ENCODE results near the gene TNRC6C. TPM values are rescaled to one million over a fixed set of nuclear protein-coding genes. Genes with fewer than 3 reads are reported as not detected.

Gene TNRC6C
- total RNA-seq, 4 donors from 2014 or later: 15.8 to 30.3 (median 27.7) TPM

GRCh38 chr17:78046923-78047322 is 88.4 kb downstream of the TNRC6C start:
- H3K4me1 ChIP-seq: peaks cover 0 to 61% (median 2%) of the 10 kb centered on the region in 3 donors

DNA sequence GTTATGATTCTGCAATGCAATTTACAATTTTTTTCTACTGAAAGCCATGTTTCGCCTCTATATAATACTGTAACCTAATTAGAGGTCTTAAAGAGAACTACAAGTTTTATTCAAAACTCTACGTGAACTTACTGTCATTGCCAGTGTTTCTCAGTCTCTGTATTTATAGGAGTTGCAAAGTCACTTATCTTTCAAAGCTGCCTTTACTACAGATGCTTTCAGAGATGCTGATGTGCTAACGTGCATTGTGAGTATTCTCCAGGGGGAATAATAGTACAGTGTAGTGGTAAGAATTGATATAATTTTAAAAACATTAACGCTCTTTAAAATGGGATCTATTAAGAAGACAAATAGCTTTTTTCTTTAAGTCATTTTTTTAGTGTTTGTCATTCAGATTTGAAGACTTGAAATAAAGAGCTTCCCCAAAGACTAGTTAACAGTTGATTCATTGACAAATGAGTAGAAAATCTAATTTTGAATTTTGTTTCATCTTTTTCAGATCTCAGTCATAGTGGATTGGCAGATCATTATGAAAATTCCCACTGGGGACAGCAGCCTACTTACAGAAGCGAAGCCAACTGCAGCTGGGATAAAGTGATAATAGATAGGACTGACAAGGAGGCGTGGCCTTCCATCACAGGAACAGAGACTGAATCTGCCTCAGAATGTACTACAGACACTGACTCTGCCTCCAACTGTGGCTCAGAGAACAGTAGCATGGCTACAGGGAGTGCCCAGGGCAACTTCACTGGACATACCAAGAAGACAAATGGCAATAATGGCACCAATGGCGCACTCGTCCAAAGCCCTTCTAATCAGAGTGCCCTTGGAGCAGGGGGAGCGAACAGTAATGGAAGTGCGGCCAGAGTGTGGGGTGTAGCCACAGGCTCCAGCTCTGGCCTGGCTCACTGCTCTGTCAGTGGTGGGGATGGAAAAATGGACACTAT is 90.1 kb downstream of the TNRC6C start:
- TF ChIP-seq EP300 (IDR thresholded peaks at IDR 0.05): no peak
- TF ChIP-seq, protein P1, sequence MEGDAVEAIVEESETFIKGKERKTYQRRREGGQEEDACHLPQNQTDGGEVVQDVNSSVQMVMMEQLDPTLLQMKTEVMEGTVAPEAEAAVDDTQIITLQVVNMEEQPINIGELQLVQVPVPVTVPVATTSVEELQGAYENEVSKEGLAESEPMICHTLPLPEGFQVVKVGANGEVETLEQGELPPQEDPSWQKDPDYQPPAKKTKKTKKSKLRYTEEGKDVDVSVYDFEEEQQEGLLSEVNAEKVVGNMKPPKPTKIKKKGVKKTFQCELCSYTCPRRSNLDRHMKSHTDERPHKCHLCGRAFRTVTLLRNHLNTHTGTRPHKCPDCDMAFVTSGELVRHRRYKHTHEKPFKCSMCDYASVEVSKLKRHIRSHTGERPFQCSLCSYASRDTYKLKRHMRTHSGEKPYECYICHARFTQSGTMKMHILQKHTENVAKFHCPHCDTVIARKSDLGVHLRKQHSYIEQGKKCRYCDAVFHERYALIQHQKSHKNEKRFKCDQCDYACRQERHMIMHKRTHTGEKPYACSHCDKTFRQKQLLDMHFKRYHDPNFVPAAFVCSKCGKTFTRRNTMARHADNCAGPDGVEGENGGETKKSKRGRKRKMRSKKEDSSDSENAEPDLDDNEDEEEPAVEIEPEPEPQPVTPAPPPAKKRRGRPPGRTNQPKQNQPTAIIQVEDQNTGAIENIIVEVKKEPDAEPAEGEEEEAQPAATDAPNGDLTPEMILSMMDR (IDR thresholded peaks at IDR 0.05): no peak
- no peak for TF ChIP-seq POLR2A (IDR thresholded peaks at IDR 0.05)
- TF ChIP-seq POLR2AphosphoS5 (IDR thresholded peaks at IDR 0.05): no peak
- ATAC-seq: no peak
- WGBS, 2 donors (ENCODE audit: low coverage in 1 of 2): 69 to 86% methylated on average over 6 to 10 of the region's 10 CpGs
- H3K4me3 ChIP-seq: no peak overlapping the region
- no peaks in the 10 kb centered on the region for H3K27me3 ChIP-seq
- peaks cover 0 to 55% of the 10 kb centered on the region in 2 donors for H3K36me3 ChIP-seq
- H3K27ac ChIP-seq: no peak overlapping the region
- no peaks in the 10 kb centered on the region for H3K9me3 ChIP-seq
- H3K4me1 ChIP-seq: peaks cover 0 to 46% (median 0%) of the 10 kb centered on the region in 3 donors

More at GRCh38 chr17:78046923-78047322, 88.4 kb downstream of the TNRC6C start:
- Histone ChIP-seq H3K4me3 (no peak overlapping the region), H3K27me3 (no peaks in the 10 kb centered on the region), H3K27ac (no peak overlapping the region), H3K9me3 (no peaks in the 10 kb centered on the region), H3K36me3 (peaks cover 0 to 38% of the 10 kb centered on the region in 2 donors)
- WGBS, 2 donors (ENCODE audit: low coverage in 1 of 2): 75 to 77% methylated on average over 2 of the region's 2 CpGs
- ATAC-seq: no peak
- no peak for TF ChIP-seq POLR2A (IDR thresholded peaks at IDR 0.05)
- no peak for TF ChIP-seq POLR2AphosphoS5 (IDR thresholded peaks at IDR 0.05)
- no peak for TF ChIP-seq EP300 (IDR thresholded peaks at IDR 0.05)
- TF ChIP-seq, protein P1 (IDR thresholded peaks at IDR 0.05): no peak

DNA sequence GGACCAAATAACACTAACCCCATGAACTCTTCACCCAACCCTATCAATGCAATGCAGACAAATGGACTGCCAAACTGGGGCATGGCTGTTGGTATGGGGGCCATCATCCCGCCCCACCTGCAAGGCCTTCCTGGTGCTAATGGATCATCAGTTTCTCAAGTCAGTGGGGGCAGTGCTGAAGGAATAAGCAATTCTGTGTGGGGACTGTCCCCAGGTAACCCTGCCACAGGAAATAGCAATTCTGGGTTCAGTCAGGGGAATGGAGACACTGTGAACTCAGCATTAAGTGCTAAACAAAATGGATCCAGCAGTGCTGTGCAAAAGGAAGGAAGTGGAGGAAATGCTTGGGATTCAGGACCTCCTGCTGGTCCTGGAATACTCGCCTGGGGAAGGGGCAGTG is 91.1 kb downstream of the TNRC6C start:
- WGBS, 2 donors (ENCODE audit: low coverage in 1 of 2): 100% methylated on average over 1 to 2 of the region's 2 CpGs
- H3K36me3 ChIP-seq: peaks cover 0 to 64% of the 10 kb centered on the region in 2 donors
- H3K9me3 ChIP-seq: no peaks in the 10 kb centered on the region
- H3K27ac ChIP-seq: no peak overlapping the region
- peaks cover 0 to 36% (median 0%) of the 10 kb centered on the region in 3 donors for H3K4me1 ChIP-seq
- ATAC-seq: no peak
- TF ChIP-seq, protein P1 (IDR thresholded peaks at IDR 0.05): no peak
- no peak for TF ChIP-seq POLR2AphosphoS5 (IDR thresholded peaks at IDR 0.05)
- no peak for TF ChIP-seq EP300 (IDR thresholded peaks at IDR 0.05)
- TF ChIP-seq POLR2A (IDR thresholded peaks at IDR 0.05): no peak
- no peak overlapping the region for H3K4me3 ChIP-seq
- H3K27me3 ChIP-seq: no peaks in the 10 kb centered on the region

DNA sequence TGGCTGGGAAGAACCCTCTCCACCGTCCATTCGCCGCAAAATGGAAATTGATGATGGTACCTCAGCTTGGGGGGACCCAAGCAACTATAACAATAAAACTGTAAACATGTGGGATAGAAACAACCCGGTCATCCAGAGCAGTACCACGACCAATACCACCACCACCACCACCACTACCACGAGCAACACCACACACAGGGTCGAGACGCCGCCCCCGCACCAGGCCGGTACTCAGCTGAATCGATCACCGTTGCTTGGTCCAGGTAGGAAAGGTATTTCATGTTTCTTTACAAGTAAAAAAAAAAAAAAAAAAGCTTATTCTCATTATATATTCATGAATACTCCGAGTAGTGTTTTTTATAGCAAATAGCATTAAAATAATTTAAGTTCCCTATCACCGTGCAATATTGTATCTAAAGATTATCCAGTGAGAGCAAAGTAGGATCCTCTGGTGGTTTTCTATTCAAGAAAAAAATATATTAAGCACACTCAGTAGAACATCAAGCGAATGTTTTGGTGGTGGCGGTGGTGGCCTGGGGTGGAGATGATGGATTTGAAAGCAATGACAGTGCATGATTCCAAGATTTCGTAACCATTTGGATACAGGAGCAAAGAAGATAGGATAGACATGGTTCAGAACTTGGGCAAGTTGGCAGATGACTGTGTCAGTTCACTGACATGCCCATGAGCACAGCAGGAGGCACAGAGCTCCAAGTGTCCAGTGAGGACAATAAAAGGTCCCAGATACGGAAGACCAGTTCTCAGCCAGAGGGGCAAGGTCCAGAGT is 92.9 kb downstream of the TNRC6C start:
- Histone ChIP-seq H3K27ac (no peak overlapping the region), H3K4me3 (no peak overlapping the region), H3K36me3 (peaks cover 0 to 70% of the 10 kb centered on the region in 2 donors), H3K9me3 (no peaks in the 10 kb centered on the region), H3K27me3 (no peaks in the 10 kb centered on the region), H3K4me1 (peaks cover 0 to 29% (median 0%) of the 10 kb centered on the region in 3 donors)
- TF ChIP-seq EP300 (IDR thresholded peaks at IDR 0.05) (no peak), POLR2AphosphoS5 (IDR thresholded peaks at IDR 0.05) (no peak), POLR2A (IDR thresholded peaks at IDR 0.05) (no peak)
- TF ChIP-seq, protein P1 (IDR thresholded peaks at IDR 0.05): no peak
- ATAC-seq: no peak
- WGBS, 2 donors (ENCODE audit: low coverage in 1 of 2): 84 to 88% methylated on average over 8 to 18 of the region's 19 CpGs
